Fibroblast of lung (primary cell): ENCODE data around the gene RALGPS2. TPM values are rescaled to one million over a fixed set of nuclear protein-coding genes. Genes with fewer than 3 reads are reported as not detected.

Source experiments
- DNase-seq, 2 donors: peaks; one replicate each; pipeline versions ENCODE4 v3.0.0 to v3.0.0-alpha.2; 2010; ENCODE audit warnings: low read depth in 2 of 2
- H2AFZ ChIP-seq: 2 replicates; pipeline ENCODE4 v1.5.1; 2012; ENCODE audit warnings: low read length, control low read depth, inconsistent platforms
- H3K27ac ChIP-seq: 2 replicates; pipeline ENCODE4 v1.5.1; 2011; ENCODE audit warnings: low read length, control low read depth; ENCODE audit not compliant: insufficient read depth
- H3K27me3 ChIP-seq: 2 replicates; pipeline ENCODE4 v1.5.1; 2011; ENCODE audit warnings: mild to moderate bottlenecking, low read length; ENCODE audit not compliant: control insufficient read depth, insufficient read depth
- H3K36me3 ChIP-seq: 2 replicates; pipeline ENCODE4 v1.5.1; 2011; ENCODE audit warnings: low read length; ENCODE audit not compliant: control insufficient read depth, insufficient read depth
- H3K4me1 ChIP-seq: 2 replicates; pipeline ENCODE4 v1.5.1; 2011; ENCODE audit warnings: low read length; ENCODE audit not compliant: control insufficient read depth, insufficient read depth; ENCODE audit errors: extremely low read depth
- H3K4me2 ChIP-seq: 2 replicates; pipeline ENCODE4 v1.5.1; 2011; ENCODE audit warnings: low read length, control low read depth; ENCODE audit not compliant: insufficient read depth; ENCODE audit errors: extremely low read depth
- H3K4me3 ChIP-seq, 4 experiments: fragments of 200-600 bp in 1 of 4; sonication (generic) in 1 of 4; replicated peaks in 1 of 4; 2 replicates each; pipeline ENCODE4 v1.5.1; 2011 to 2016; ENCODE audit warnings: low read length in 4 of 4, low read depth in 3 of 4, mild to moderate bottlenecking in 3 of 4, control low read depth in 2 of 4, inconsistent platforms in 1 of 4, mixed read lengths in 1 of 4; ENCODE audit not compliant: insufficient read depth in 1 of 4; ENCODE audit errors: control extremely low read depth in 1 of 4
- H3K79me2 ChIP-seq: 2 replicates; pipeline ENCODE4 v1.5.1; 2012; ENCODE audit warnings: mild to moderate bottlenecking, low read length, inconsistent platforms; ENCODE audit not compliant: control insufficient read depth, insufficient read depth
- H3K9ac ChIP-seq: 2 replicates; pipeline ENCODE4 v1.5.1; 2011; ENCODE audit warnings: mild to moderate bottlenecking, low read length, control low read depth; ENCODE audit not compliant: insufficient read depth
- H3K9me3 ChIP-seq: 2 replicates; pipeline ENCODE4 v1.5.1; 2012; ENCODE audit warnings: low read depth, low read length; ENCODE audit not compliant: control insufficient read depth, insufficient read depth
- H4K20me1 ChIP-seq: 2 replicates; pipeline ENCODE4 v1.5.1; 2011; ENCODE audit warnings: low read length; ENCODE audit not compliant: control insufficient read depth, insufficient read depth; ENCODE audit errors: extremely low read depth
- EZH2 ChIP-seq: IDR thresholded peaks from 2 replicates; pipeline ENCODE4 v1.5.1; 2012; ENCODE audit warnings: low read length, control low read depth, mild to moderate bottlenecking; ENCODE audit errors: missing control alignments
- polyA plus RNA-seq, 2 donors: library from polyadenylated mRNA; depleted of rRNA in 1 of 2; stranded (reverse) in 1 of 2; unstranded in 1 of 2; fragments of >200 nt; gene quantifications; 2 replicates each; pipeline ENCODE4 v1.2.1, GENCODE V29; 2011 to 2012; ENCODE audit warnings: missing spikeins in 1 of 2
- total RNA-seq: library from RNA; depleted of rRNA; stranded (reverse); fragments of >200 nt; gene quantifications from 2 replicates; pipeline ENCODE4 v1.2.1, GENCODE V29; 2014
- TF ChIP-seq, protein P1 (sequence below), 2 donors: IDR thresholded peaks in 1 of 2; conservative IDR thresholded peaks in 1 of 2; 1 replicate in 1 of 2; 2 replicates in 1 of 2; pipeline ENCODE4 v1.5.1; 2011 to 2012; ENCODE audit warnings: low read length in 2 of 2, control low read depth in 1 of 2, inconsistent platforms in 1 of 2, low read depth in 1 of 2, mild to moderate bottlenecking in 1 of 2

Gene RALGPS2
- total and polyA plus RNA-seq, 2 donors (not counting 1 experiment from before 2014, with no cell fraction given): 53.8 to 69.7 TPM

DNA sequence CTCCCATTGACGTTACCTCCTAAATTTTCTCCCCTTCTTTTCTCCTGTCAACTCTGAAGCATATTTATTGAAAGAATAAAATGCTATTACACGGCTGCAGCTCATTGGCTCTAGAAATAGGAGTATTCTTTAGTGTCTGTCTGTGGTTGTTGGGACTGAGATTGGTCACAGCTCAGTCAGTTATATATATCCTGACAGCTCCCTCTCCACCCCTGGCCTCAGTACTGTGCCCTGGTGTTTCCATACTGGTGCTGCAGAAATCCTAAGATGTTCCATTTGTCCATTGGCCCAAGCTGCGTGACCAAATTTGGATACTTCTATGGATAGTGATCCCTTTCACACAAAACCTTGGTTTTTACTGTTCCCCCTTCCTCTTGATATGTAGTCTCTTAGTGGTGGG, 67.3 kb downstream of the RALGPS2 start:
- Histone ChIP-seq H3K9me3 (no peaks in the 10 kb centered on the region), H3K4me1 (no peaks in the 10 kb centered on the region), H4K20me1 (no peaks in the 10 kb centered on the region), H3K4me2 (no peak overlapping the region), H3K27ac (no peak overlapping the region), H3K4me3 (no peak overlapping the region), H2AFZ (no peak overlapping the region), H3K36me3 (peaks cover 1% of the 10 kb centered on the region), H3K9ac (no peak overlapping the region), H3K27me3 (no peaks in the 10 kb centered on the region), H3K79me2 (no peaks in the 10 kb centered on the region)
- no peak for TF ChIP-seq EZH2
- TF ChIP-seq, protein P1, sequence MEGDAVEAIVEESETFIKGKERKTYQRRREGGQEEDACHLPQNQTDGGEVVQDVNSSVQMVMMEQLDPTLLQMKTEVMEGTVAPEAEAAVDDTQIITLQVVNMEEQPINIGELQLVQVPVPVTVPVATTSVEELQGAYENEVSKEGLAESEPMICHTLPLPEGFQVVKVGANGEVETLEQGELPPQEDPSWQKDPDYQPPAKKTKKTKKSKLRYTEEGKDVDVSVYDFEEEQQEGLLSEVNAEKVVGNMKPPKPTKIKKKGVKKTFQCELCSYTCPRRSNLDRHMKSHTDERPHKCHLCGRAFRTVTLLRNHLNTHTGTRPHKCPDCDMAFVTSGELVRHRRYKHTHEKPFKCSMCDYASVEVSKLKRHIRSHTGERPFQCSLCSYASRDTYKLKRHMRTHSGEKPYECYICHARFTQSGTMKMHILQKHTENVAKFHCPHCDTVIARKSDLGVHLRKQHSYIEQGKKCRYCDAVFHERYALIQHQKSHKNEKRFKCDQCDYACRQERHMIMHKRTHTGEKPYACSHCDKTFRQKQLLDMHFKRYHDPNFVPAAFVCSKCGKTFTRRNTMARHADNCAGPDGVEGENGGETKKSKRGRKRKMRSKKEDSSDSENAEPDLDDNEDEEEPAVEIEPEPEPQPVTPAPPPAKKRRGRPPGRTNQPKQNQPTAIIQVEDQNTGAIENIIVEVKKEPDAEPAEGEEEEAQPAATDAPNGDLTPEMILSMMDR (conservative IDR thresholded peaks at IDR 0.05 in 1 of 2, IDR thresholded peaks at IDR 0.05 in 1 of 2; ENCODE audit: low read depth in 1 of 2, low read length in 2 of 2): no peak
- DNase-seq: no peak

DNA sequence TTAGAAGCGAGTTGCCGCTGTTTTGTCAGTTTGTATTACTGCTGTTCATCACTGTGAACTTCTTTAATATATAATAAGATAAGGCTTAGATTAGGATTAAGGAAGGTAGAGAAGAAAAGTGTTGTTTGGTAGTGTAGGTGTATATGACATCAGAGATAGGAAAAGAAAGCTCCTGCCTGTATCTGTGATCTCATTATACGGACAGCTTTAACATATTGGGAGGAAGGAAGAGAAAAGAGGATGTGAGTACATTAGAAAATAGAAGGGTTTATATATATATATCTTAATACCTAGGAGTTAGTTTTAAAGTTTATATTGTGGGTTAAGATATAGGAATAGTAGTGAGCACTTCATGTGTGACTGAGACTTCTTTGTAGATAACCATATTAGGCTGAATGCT, 71.0 kb downstream of the RALGPS2 start:
- TF ChIP-seq EZH2: no peak
- TF ChIP-seq, protein P1 (conservative IDR thresholded peaks at IDR 0.05 in 1 of 2, IDR thresholded peaks at IDR 0.05 in 1 of 2; ENCODE audit: low read depth in 1 of 2, low read length in 2 of 2): no peak
- no peak overlapping the region for H3K9ac ChIP-seq
- H4K20me1 ChIP-seq: no peaks in the 10 kb centered on the region
- no peak overlapping the region for H3K27ac ChIP-seq
- H3K79me2 ChIP-seq: no peaks in the 10 kb centered on the region
- no peaks in the 10 kb centered on the region for H3K27me3 ChIP-seq
- no peak overlapping the region for H3K4me2 ChIP-seq
- no peaks in the 10 kb centered on the region for H3K9me3 ChIP-seq
- no peak overlapping the region for H2AFZ ChIP-seq
- H3K4me3 ChIP-seq: no peak overlapping the region
- H3K36me3 ChIP-seq: no peaks in the 10 kb centered on the region
- no peaks in the 10 kb centered on the region for H3K4me1 ChIP-seq
- no peak for DNase-seq

DNA sequence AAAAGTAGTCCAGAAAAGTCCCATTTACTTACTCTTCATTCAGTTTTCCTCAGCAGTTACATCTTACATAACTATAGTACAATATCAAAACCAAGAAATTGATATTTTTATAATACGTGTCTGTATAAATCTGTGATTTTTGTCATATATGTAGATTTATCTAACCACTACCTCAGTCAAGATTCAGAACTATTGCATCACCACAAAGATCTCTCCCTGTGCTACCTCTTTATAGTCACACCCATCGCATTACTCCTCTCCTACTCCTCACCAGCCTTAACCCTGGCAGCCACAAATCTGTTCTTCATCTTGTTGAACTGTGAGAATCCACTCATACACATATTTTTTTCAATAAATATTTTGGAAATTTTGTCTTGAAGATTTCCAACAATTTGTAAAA, 72.5 kb downstream of the RALGPS2 start:
- Histone ChIP-seq H3K4me1 (no peaks in the 10 kb centered on the region), H3K79me2 (no peaks in the 10 kb centered on the region), H4K20me1 (no peaks in the 10 kb centered on the region), H3K4me3 (no peak overlapping the region), H3K27me3 (no peaks in the 10 kb centered on the region), H2AFZ (no peak overlapping the region), H3K36me3 (no peaks in the 10 kb centered on the region), H3K4me2 (no peak overlapping the region), H3K9ac (no peak overlapping the region), H3K9me3 (no peaks in the 10 kb centered on the region), H3K27ac (no peak overlapping the region)
- no peak for DNase-seq
- TF ChIP-seq, protein P1 (conservative IDR thresholded peaks at IDR 0.05 in 1 of 2, IDR thresholded peaks at IDR 0.05 in 1 of 2; ENCODE audit: low read depth in 1 of 2, low read length in 2 of 2): no peak
- TF ChIP-seq EZH2: no peak
